HG02973 (cell line): ENCODE results near the gene EIF3F.
A peak's percentile ranks its signal among the peaks of the same experiment; 100 is the strongest.

ENCODE experiments used
- ATAC-seq: cut with Tn5 transposase; IDR thresholded peaks from one replicate; pipeline ENCODE4 v1.9.1; 2021; ENCODE audit warnings: moderate library complexity; ENCODE audit not compliant: unreplicated experiment

The EIF3F gene

GRCh38 chr11:8019314-8020243 lies 32.4 kb downstream of the EIF3F start:
- peak; percentile 17 for ATAC-seq

- no peak for ATAC-seq
Measured at GRCh38 chr11:8020244-8020597, 33.1 kb downstream of the EIF3F start.

GRCh38 chr11:8021920-8022319 lies 34.8 kb downstream of the EIF3F start:
- no peak for ATAC-seq

GRCh38 chr11:8022876-8023275 lies 35.7 kb downstream of the EIF3F start:
- no peak for ATAC-seq

DNA sequence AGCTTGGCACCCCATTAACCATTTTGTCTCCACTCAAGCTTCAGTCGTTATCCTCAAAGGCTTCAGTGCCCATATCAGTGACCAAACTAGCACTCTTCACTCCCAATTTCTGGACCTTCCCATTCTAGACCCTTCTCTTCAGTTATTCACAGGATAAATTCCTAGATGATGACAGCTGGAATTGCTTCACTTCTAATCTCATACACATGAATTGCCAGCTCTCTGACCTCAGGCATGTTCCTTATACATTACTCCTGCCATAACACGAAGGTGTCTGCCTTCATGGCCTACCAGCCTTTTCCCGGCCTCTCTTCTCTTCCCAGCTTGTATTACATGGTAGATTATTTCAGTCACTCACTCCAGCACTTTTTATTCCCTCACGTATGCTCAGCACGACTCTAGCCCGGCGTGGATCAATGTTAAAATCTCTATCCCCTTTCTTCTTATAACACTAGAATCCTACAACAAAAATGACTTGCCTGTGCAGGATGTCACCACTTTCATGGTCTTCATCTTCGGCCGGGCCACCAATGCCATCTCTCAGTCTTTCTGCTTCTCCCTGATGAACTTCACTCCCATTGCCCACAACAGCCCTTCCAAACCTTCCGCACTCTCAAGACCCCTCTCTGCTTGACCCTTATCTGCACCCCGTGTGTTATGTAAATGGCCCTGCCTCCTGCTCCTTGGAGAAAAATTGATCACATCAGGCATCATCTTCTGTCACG lies 36.9 kb downstream of the EIF3F start:
- no peak for ATAC-seq

DNA sequence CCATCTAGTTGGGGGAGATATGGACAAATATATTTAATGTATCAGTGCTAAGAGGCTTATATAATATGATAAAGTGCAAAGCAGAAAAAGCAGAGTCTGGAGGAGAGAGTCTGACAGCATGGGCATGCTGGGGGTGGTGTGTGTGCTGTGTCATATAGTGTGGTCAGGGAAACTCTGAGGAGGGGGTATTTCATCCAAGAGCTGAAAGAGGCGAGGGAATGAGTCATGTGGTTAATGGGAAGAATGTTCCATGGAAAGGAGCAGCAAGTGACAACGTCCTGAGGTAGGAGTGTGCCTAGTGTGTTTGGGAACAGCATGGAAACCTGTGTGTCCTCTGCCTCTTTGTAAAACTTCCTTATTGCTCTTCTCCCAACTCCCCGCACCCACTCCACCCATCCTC lies 38.0 kb downstream of the EIF3F start:
- no peak for ATAC-seq

GRCh38 chr11:8025816-8026215 lies 38.7 kb downstream of the EIF3F start:
- ATAC-seq, result no peak

DNA sequence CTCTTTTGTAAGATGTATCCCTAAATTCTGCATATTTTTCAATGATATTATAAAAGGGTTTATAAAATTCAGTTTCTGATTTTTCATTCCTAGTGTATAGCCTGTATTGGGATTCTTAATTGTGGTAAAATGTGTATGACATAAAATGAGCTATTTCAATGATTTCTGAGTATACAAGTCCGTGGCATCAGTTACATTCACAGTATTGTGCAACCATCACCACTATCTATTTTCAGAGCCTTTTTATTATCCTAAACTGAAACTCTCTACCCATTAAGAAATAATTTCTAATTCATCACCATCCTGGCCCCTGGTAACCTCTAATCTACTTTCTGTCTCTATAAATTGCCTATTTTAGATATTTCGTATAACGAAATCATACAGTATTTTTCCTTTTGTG lies 39.8 kb downstream of the EIF3F start:
- no peak for ATAC-seq

GRCh38 chr11:8028766-8029165 lies 41.6 kb downstream of the EIF3F start:
- no peak for ATAC-seq

DNA sequence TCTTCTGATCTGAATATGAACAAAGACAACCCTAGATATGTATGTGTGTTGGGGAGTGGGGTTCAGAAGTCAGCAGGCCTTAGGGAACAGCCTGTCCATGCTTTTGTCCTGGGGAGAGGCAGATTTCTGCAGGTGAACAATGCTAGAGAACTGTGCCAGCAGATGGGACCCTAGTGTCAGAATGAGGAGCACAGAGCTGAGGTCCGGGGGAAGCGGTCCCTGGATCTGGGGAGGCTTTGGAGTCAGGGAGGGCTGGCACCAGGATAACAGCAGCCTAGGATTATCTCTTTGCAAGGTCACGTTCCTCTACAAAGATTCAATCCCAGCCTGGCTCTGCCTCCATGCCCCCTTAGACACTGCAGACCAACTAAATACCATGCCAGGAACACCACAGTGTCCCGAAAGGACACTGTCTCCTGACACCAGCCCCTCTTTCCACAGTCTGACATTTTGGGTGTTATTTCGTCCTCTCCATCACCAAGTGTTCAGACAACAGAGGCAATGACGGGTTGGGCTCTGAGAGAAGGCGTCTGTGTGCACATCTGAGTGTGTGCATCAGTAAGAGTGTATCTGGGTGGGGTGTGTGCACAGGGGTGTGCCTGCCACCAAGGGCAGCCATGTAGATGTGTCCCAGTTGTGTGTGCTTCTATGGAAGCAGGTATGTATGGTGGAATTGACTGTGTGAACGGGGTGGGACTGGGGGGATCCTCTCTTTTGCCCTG lies 43.5 kb downstream of the EIF3F start:
- ATAC-seq, result no peak

GRCh38 chr11:8031248-8032115 lies 44.3 kb downstream of the EIF3F start:
- ATAC-seq, result no peak

GRCh38 chr11:8032122-8032521 lies 45.0 kb downstream of the EIF3F start:
- ATAC-seq, result no peak

DNA sequence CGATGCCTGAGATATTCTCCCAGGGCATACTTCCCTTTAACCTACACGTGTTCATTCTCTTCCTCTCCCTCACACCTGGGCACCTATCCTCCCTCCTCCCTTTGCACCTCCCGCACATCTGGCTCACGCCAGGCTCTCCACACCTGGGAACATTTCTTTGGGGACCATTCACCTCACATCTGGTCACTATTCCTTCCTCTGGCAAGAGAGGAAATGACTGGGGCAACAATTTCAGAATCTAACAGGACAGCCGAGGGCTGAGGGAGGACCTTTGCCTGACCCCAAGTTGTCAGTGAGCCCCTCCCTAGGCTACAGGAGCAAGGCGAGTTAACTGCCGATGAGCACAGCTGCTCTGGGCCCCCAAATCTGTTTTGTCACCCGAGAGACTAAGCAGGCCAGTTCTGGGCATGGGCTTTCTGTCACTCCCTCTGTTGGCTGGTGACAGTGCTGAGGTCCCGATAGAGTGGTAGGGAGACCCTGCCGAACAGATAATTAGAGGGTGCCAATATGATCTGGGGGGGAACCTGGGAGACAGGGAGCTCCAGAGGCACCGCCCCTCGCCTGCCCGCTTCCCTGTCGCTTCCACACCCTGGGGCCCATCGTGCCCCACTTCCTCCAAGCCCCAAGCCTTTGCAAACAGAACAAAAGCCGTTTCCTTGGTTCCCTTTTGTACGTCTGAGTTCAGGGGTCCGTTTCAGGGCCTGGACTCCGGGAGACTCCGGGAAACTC lies 45.6 kb downstream of the EIF3F start:
- ATAC-seq, result no peak

- peak; percentile 61 for ATAC-seq
Measured at GRCh38 chr11:8033305-8034105, 46.4 kb downstream of the EIF3F start.

GRCh38 chr11:8034106-8034585 lies 47.0 kb downstream of the EIF3F start:
- no peak for ATAC-seq

DNA sequence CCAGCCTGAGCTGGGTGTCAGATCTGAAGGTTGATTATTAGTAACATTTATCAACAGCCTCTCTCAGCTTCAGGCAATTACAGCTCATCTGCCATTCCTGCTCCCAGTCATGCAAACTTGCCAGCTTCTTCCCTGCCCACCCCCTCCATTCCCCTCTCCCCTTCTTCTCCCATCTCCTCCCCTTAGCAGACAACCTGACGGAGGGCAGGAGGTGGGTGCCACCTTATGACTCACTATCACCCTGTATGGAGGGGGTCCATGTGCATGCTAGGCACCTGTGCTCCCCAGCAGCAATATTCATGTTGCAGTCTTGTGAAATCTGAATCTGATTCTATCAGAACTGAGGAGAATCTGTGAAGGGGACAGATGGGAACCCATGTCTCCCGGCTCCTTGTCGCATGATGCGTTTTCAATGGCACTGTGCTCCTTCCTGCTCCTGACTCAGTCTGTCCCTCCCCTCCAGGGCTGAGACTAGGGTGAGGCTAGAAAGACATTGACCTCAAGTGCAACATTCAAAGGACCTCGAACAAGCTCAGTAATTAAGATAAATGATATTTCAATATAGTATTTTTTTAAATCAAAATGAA lies 47.6 kb downstream of the EIF3F start:
- ATAC-seq, result no peak

- no peak for ATAC-seq
Measured at GRCh38 chr11:8035200-8035855, 48.2 kb downstream of the EIF3F start.
